Stimulated activated naive CD8-positive, alpha-beta T cell treated with anti-CD3 and anti-CD28 coated beads, Interleukin-15, Interleukin-2, amounts not matched to agents 100 U/mL and 50 U/mL, for 24 hours (primary cell): ENCODE results near the gene IFI44.

Experiments used
- ATAC-seq: fragments of 150-1000 bp; cut with Tn5 transposase; one replicate; pipeline ENCODE4 v1.10.0; 2021
- DNase-seq: peaks from one replicate; pipeline ENCODE4 v3.0.0; 2021

The IFI44 gene

GRCh38 chr1:78649628-78650027 is at the start of gene IFI44:
Gene IFI44, plus strand, starts transcription at chr1:78649831. Its CDS starts 365 bp downstream, at chr1:78650196.
- ATAC-seq (peak; percentile 86), DNase-seq (peak; percentile 72)

- ATAC-seq = no peak
- no peak for DNase-seq
These were observed 48.6 kb upstream of the IFI44 start for GRCh38 chr1:78601068-78601467.

- no peak for ATAC-seq
- no peak for DNase-seq
These were observed 46.4 kb upstream of the IFI44 start for GRCh38 chr1:78603206-78603605.

DNA sequence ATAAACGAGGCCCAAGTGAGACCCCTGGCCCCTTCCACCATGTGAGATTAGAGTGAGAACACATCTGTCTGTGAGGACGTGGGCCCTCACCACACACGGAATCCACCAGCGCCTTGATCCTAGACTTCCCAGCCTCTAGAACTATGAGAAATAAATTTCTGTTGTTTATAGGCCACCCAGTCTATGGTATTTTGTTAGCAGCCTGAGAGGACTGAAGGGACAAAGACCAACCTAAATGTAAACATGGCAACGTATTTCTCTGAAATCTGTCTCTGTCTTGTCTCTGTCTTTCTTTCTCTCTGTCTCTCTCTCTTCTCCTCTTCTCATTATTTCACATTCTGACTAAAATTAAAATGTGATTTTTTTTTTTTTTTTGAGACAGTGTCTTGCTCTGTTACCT is 45.0 kb upstream of the IFI44 start:
- ATAC-seq = no peak
- no peak for DNase-seq

- DNase-seq = no peak
- ATAC-seq = no peak
These were observed 43.4 kb upstream of the IFI44 start for GRCh38 chr1:78606274-78606673.

- no peak for ATAC-seq
- DNase-seq = no peak
These were observed 42.2 kb upstream of the IFI44 start for GRCh38 chr1:78607334-78607927.

DNA sequence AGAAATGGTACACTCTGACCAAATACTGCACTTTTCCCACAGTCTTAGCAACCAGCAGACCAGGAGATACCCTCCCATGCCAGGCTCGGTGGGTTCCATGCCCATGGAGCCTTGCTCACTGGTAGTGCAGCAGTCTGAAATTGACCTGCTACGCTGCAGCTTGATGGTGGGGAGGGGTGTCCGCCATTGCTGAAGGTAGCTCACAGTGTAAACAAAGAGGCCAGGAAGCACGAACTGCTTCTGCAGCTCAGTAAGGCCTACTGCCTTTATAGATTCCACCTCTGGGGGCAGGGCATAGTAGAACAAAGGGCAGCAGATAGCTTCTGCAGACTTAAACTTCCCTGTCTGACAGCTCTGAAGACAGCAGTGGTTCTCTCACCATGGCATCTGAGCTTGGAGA is 41.7 kb upstream of the IFI44 start:
- DNase-seq = no peak
- ATAC-seq = no peak

GRCh38 chr1:78617615-78618026 is 32.0 kb upstream of the IFI44 start:
- peak; percentile 50 for DNase-seq
- ATAC-seq = peak; percentile 53

GRCh38 chr1:78619032-78619431 is 30.6 kb upstream of the IFI44 start:
- DNase-seq (no peak), ATAC-seq (no peak)

DNA sequence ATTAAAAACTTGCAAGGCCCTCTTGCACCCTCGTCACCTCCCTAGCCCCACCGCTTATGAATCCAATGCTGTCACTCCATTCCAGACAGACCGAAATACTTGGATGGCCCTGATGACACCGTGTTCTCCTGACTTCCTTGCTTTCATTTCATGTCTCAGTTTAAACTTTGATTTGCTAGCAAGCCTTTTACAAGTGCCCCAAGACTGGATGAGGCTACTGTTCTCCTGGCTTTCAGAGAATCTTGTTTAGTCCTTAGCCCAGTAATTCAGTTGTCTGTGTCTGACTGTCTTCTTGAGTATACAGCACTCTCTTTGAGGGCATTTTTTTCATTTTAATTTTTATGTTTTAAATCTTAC is 30.2 kb upstream of the IFI44 start:
- DNase-seq = no peak
- no peak for ATAC-seq

- ATAC-seq (peak; percentile 34), DNase-seq (peak; percentile 50)
These were observed 29.6 kb upstream of the IFI44 start, which contains the start of gene IFI44L for GRCh38 chr1:78619803-78620579. Gene IFI44L, plus strand, starts transcription at chr1:78620448. Its CDS starts 7,468 bp downstream, at chr1:78627916.

GRCh38 chr1:78620666-78621065 is 29.0 kb upstream of the IFI44 start:
- ATAC-seq (no peak), DNase-seq (no peak)

DNA sequence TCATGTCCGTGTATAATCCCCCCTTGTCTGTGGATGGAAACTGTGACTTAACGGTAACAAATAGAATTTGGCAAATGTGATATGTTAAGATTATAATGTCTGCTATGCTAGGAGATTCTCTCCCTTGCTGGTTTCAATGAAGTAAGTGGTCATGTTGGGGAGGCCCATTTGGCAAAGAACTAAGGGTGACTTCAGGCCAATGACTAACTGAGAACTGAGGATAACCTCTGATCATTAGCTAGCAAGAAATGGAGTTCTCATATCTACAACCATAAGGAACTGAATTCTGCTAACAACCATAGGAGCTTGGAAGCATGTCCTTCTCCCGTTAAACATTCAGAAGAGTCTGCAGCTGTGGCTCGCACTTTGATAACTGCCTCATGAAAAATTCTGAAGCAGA is 27.1 kb upstream of the IFI44 start:
- DNase-seq = no peak
- ATAC-seq = peak; percentile 45

DNA sequence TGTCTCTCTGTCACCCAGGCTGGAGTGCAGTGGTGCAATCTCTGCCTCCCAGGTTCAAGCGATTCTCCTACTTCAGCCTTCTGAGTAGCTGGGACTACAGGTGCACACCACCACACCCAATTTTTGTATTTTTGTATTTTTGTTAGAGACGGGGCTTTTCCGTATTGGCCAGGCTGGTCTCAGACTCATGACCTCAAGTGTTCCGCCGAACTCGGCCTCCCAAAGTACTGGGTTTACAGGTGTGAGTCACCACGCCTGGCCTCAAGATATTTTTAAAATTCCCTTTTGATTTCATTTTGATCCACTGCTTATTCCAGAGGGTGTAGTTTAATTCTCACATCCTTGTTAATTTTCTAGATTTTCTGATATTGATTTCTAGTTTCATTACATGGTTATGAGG is 25.6 kb upstream of the IFI44 start:
- ATAC-seq (no peak), DNase-seq (no peak)

GRCh38 chr1:78627321-78627720 is 22.3 kb upstream of the IFI44 start:
- ATAC-seq (no peak), DNase-seq (no peak)

GRCh38 chr1:78630600-78630999 is 19.0 kb upstream of the IFI44 start:
- ATAC-seq (no peak), DNase-seq (no peak)

- no peak for ATAC-seq
- no peak for DNase-seq
These were observed 16.4 kb upstream of the IFI44 start for GRCh38 chr1:78633209-78633608.

- no peak for DNase-seq
- ATAC-seq = no peak
These were observed 9.2 kb upstream of the IFI44 start for GRCh38 chr1:78640462-78640861.

DNA sequence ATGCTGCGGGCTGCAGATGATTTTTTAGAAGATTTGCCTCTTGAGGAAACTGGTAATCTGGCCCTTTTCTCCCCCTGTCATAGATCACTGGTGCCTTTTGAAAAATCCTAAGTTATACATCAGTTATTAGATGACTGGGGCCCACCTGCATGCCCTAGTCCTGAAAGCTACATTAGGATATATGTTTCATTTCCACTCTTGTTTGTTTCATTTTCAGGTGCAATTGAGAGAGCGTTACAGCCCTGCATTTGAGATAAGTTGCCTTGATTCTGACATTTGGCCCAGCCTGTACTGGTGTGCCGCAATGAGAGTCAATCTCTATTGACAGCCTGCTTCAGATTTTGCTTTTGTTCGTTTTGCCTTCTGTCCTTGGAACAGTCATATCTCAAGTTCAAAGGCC is 8.1 kb upstream of the IFI44 start:
- no peak for ATAC-seq

GRCh38 chr1:78645723-78646122 is 3.9 kb upstream of the IFI44 start:
- ATAC-seq = no peak
- DNase-seq = no peak

More for the DNA sequence above, 8.1 kb upstream of the IFI44 start:
- no peak for DNase-seq

- DNase-seq (no peak), ATAC-seq (no peak)
These were observed 2.4 kb upstream of the IFI44 start for GRCh38 chr1:78647238-78647637.

- DNase-seq (no peak), ATAC-seq (no peak)
These were observed 556 bp downstream of the IFI44 start for GRCh38 chr1:78650114-78650660.

DNA sequence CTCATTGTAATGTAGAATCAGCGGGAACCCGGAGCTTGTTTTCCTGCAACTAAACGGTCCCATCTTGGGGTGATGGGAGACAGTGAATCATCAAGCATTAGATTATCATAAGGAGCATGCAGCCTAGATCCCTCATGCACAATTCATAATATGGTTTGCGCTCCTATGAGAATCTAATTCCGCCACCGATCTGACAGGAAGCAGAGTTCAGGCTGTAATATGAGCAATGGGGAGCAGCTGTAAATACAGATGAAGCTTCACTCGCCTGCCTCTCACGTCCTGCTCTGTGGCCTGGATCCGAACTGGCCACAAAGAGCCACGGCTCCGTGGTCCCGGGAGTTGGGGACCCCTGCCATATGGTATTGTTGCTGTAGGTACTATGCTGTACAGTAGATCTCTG is 1.6 kb downstream of the IFI44 start:
- peak; percentile 63 for ATAC-seq

More for the DNA sequence above, 1.6 kb downstream of the IFI44 start:
- DNase-seq = peak; percentile 32
